WTC11 (cell line): ENCODE data around the gene BCAS1. TPM values are rescaled to one million over a fixed set of nuclear protein-coding genes. Genes with fewer than 3 reads are reported as not detected.

Experiments
- ATAC-seq: fragments of 200-7000 bp; cut with Tn5 transposase; 2 replicates; pipeline ENCODE4 v1.10.0; 2021; ENCODE audit warnings: mild to moderate bottlenecking, moderate library complexity
- CTCF ChIA-PET: fragments of 300-600 bp; sonication (Branson Sonifier 250); formaldehyde crosslinking; loops from one replicate; lab custom pipeline; 2021; ENCODE audit warnings: antibody characterized with exemption; lab: Charles Lee
- POLR2A ChIA-PET: fragments of 350-600 bp; sonication (Branson Sonifier 250); formaldehyde crosslinking; loops from one replicate; lab custom pipeline; 2021; ENCODE audit warnings: antibody characterized with exemption; lab: Charles Lee
- DNase-seq: peaks from one replicate; pipeline ENCODE4 v3.0.0; 2021; ENCODE audit warnings: low spot score
- H3K27ac Mint-ChIP-seq: 2 replicates; pipeline ENCODE4 v1.8.0; 2021; ENCODE audit warnings: mixed read lengths
- H3K27me3 Mint-ChIP-seq: 2 replicates; pipeline ENCODE4 v1.8.0; 2021; ENCODE audit warnings: low read depth, mild to moderate bottlenecking, moderate library complexity, mixed read lengths
- H3K36me3 Mint-ChIP-seq: 2 replicates; pipeline ENCODE4 v1.8.0; 2021; ENCODE audit warnings: mixed read lengths
- H3K4me1 Mint-ChIP-seq: 2 replicates; pipeline ENCODE4 v1.8.0; 2022; ENCODE audit warnings: mixed read lengths
- H3K4me3 Mint-ChIP-seq: 2 replicates; pipeline ENCODE4 v1.8.0; 2021; ENCODE audit warnings: mild to moderate bottlenecking, moderate library complexity, mixed read lengths
- H3K9me3 Mint-ChIP-seq: 2 replicates; pipeline ENCODE4 v1.8.0; 2021; ENCODE audit warnings: mixed read lengths
- CTCF ChIP-seq: fragments of 200-600 bp; IDR thresholded peaks from 2 replicates; pipeline ENCODE4 v1.8.0; 2022; ENCODE audit warnings: antibody characterized with exemption
- GRHL2 ChIP-seq: fragments of 250-450 bp; sonication (Bioruptor Pico); IDR thresholded peaks from 2 replicates; pipeline ENCODE4 v1.8.0; 2022; ENCODE audit warnings: mild to moderate bottlenecking, moderate library complexity; ENCODE audit not compliant: insufficient replicate concordance, severe bottlenecking
- JAZF1 ChIP-seq: fragments of 250-450 bp; sonication (Bioruptor Pico); IDR thresholded peaks from 2 replicates; pipeline ENCODE4 v1.9.0; 2021; ENCODE audit warnings: moderate library complexity, mild to moderate bottlenecking, inconsistent platforms
- JUN ChIP-seq: sonication (generic); formaldehyde crosslinking; IDR thresholded peaks from 2 replicates; pipeline ENCODE4 v1.8.0; 2023; ENCODE audit warnings: mild to moderate bottlenecking, missing genetic modification reagents
- MXD4 ChIP-seq: fragments of 250-450 bp; sonication (Bioruptor Pico); IDR thresholded peaks from 2 replicates; pipeline ENCODE4 v1.8.0; 2021; ENCODE audit warnings: mild to moderate bottlenecking, moderate library complexity, borderline replicate concordance
- NFATC4 ChIP-seq: fragments of 250-450 bp; sonication (Bioruptor Pico); IDR thresholded peaks from 2 replicates; pipeline ENCODE4 v1.9.0; 2021; ENCODE audit warnings: mild to moderate bottlenecking
- NFE2L1 ChIP-seq: sonication (generic); formaldehyde crosslinking; IDR thresholded peaks from 2 replicates; pipeline ENCODE4 v1.8.1; 2023; ENCODE audit warnings: missing genetic modification reagents
- OVOL2 ChIP-seq: fragments of 250-450 bp; sonication (Bioruptor Pico); IDR thresholded peaks from 2 replicates; pipeline ENCODE4 v1.9.0; 2021; ENCODE audit warnings: mild to moderate bottlenecking, borderline replicate concordance
- SMAD3 ChIP-seq: sonication (generic); formaldehyde crosslinking; IDR thresholded peaks from 2 replicates; pipeline ENCODE4 v1.8.0; 2022; ENCODE audit warnings: missing genetic modification reagents, mild to moderate bottlenecking, borderline replicate concordance
- SMAD4 ChIP-seq: sonication (generic); formaldehyde crosslinking; IDR thresholded peaks from 2 replicates; pipeline ENCODE4 v1.8.0; 2022; ENCODE audit warnings: mild to moderate bottlenecking, missing genetic modification reagents
- SP1 ChIP-seq: sonication (generic); formaldehyde crosslinking; conservative IDR thresholded peaks from 2 replicates; pipeline ENCODE4 v1.8.1; 2022; ENCODE audit warnings: missing genetic modification reagents
- ZNF121 ChIP-seq: sonication (generic); formaldehyde crosslinking; IDR thresholded peaks from 2 replicates; pipeline ENCODE4 v1.8.0; 2023; ENCODE audit warnings: missing genetic modification reagents
- ZNF281 ChIP-seq: sonication (generic); formaldehyde crosslinking; IDR thresholded peaks from 2 replicates; pipeline ENCODE4 v1.8.0; 2023; ENCODE audit warnings: mild to moderate bottlenecking, missing genetic modification reagents
- ZNF317 ChIP-seq: sonication (generic); formaldehyde crosslinking; IDR thresholded peaks from 2 replicates; pipeline ENCODE4 v1.8.1; 2023; ENCODE audit warnings: low read depth, mild to moderate bottlenecking, moderate library complexity, missing genetic modification reagents, borderline replicate concordance
- ZNF532 ChIP-seq: fragments of 250-450 bp; sonication (Bioruptor Pico); IDR thresholded peaks from 2 replicates; pipeline ENCODE4 v1.9.0; 2021; ENCODE audit warnings: mild to moderate bottlenecking, borderline replicate concordance
- total RNA-seq: library from RNA; stranded (reverse); gene quantifications from 3 replicates; pipeline ENCODE4 v1.2.3, GENCODE V29; 2021
- TF ChIP-seq, protein P1 (sequence below): sonication (generic); formaldehyde crosslinking; IDR thresholded peaks from 2 replicates; pipeline ENCODE4 v1.8.1; 2022; ENCODE audit warnings: mild to moderate bottlenecking, moderate library complexity, missing genetic modification reagents
- TF ChIP-seq, protein P2 (sequence below): sonication (generic); formaldehyde crosslinking; IDR thresholded peaks from 2 replicates; pipeline ENCODE4 v1.8.1; 2022; ENCODE audit warnings: missing genetic modification reagents, borderline replicate concordance

The BCAS1 gene
- total RNA-seq, 1 experiment from 2014 or later = 0.11 TPM

DNA sequence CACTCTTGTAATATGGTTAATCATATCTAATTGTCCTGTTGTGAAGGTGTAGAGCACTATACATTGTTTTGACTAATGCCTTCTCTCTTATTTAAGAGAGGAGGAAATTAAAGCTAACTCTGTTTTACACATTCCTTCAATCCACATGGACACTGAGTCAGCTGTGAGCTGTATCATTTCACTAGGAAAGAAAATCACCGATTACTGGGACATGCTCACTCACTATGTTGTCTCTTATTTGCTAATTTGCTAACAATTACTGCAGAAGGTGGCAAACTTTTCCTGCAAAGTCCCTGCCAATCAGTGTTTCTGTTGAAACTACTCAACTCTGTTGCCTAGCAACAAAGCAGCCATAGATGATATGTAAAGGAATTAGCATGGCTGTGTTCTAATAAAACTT is 98.2 kb downstream of the BCAS1 start (continued):
- TF ChIP-seq ZNF532 = no peak

GRCh38 chr20:53971096-53971683 is 99.2 kb downstream of the BCAS1 start:
- no peak for TF ChIP-seq OVOL2 (CRISPR knock-in tag)
- no peak for TF ChIP-seq JUN (CRISPR knock-in tag)
- TF ChIP-seq, all 79 proteins: peak for 0
- Mint-ChIP-seq H3K27ac (no peak overlapping the region), H3K4me3 (no peak overlapping the region), H3K9me3 (peaks cover 22% of the 10 kb centered on the region), H3K4me1 (no peaks in the 10 kb centered on the region), H3K27me3 (no peaks in the 10 kb centered on the region), H3K36me3 (peaks cover 6% of the 10 kb centered on the region; the same call in 1 of the 2 replicates)
- ATAC-seq (no peak), DNase-seq (no peak)
- ChIA-PET CTCF (no interaction called here), POLR2A (no interaction called here)

DNA sequence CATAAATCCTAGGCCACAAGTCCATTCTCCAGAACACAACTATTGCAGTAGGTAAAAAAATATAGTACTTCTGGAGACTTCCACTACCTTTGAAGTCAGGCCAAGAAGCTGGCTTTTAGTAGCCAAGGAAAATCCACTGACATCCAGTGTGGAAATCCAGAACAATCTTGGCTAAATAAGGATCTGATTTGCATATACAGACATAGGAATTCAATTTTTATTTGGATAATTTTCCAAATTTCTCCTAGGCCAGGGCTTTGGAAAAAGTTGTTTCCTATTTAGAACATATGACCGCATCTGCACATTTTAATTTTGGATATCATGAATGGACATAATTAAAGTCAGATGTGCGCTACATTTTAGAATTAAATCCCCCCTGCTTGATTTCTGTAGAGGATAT is 100.2 kb downstream of the BCAS1 start:
- POLR2A ChIA-PET = no interaction called here

More for the DNA sequence above, 100.2 kb downstream of the BCAS1 start:
- Mint-ChIP-seq H3K4me3 (no peak overlapping the region), H3K36me3 (peaks cover 6% of the 10 kb centered on the region; the same call in 1 of the 2 replicates), H3K9me3 (peaks cover 27% of the 10 kb centered on the region), H3K4me1 (no peaks in the 10 kb centered on the region), H3K27me3 (no peaks in the 10 kb centered on the region), H3K27ac (no peak overlapping the region)
- DNase-seq = no peak
- ATAC-seq = no peak
- CTCF ChIA-PET = no interaction called here
- no peak for TF ChIP-seq SMAD3 (CRISPR knock-in tag)
- TF ChIP-seq CTCF = no peak
- TF ChIP-seq MXD4 (CRISPR knock-in tag) = no peak
- TF ChIP-seq, protein P1, sequence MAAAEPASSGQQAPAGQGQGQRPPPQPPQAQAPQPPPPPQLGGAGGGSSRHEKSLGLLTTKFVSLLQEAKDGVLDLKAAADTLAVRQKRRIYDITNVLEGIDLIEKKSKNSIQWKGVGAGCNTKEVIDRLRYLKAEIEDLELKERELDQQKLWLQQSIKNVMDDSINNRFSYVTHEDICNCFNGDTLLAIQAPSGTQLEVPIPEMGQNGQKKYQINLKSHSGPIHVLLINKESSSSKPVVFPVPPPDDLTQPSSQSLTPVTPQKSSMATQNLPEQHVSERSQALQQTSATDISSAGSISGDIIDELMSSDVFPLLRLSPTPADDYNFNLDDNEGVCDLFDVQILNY (CRISPR knock-in tag) = no peak
- no peak for TF ChIP-seq GRHL2 (CRISPR knock-in tag)
- TF ChIP-seq NFATC4 = no peak
- no peak for TF ChIP-seq JAZF1 (CRISPR knock-in tag)
- no peak for TF ChIP-seq ZNF121
- TF ChIP-seq, protein P2, sequence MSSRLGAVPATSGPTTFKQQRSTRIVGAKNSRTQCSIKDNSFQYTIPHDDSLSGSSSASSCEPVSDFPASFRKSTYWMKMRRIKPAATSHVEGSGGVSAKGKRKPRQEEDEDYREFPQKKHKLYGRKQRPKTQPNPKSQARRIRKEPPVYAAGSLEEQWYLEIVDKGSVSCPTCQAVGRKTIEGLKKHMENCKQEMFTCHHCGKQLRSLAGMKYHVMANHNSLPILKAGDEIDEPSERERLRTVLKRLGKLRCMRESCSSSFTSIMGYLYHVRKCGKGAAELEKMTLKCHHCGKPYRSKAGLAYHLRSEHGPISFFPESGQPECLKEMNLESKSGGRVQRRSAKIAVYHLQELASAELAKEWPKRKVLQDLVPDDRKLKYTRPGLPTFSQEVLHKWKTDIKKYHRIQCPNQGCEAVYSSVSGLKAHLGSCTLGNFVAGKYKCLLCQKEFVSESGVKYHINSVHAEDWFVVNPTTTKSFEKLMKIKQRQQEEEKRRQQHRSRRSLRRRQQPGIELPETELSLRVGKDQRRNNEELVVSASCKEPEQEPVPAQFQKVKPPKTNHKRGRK = no peak
- TF ChIP-seq NFE2L1 (CRISPR knock-in tag) = no peak
- TF ChIP-seq ZNF317 (CRISPR knock-in tag) = no peak
- TF ChIP-seq SMAD4 (CRISPR knock-in tag) = no peak
- no peak for TF ChIP-seq ZNF281
- TF ChIP-seq SP1 (CRISPR knock-in tag) = no peak
